Stimulated activated naive B cell treated with anti-CD40 and anti-IgM and Interleukin-4, amounts not matched to agents 10 μg/mL and 1 μg/mL and 100 μg/mL, for 72 hours (primary cell): ENCODE data around the gene CFAP57.

Experiments used
- ATAC-seq, 2 donors: fragments of 150-1000 bp; cut with Tn5 transposase; replicated peaks; 2 replicates each; pipeline ENCODE4 v1.10.0; 2021; ENCODE audit warnings: moderate library complexity in 1 of 2
- DNase-seq: peaks from one replicate; pipeline ENCODE4 v3.0.0; 2021
- H3K27ac Mint-ChIP-seq: one replicate; pipeline ENCODE4 v1.8.0; 2022; ENCODE audit warnings: mild to moderate bottlenecking, mixed read lengths
- H3K27me3 Mint-ChIP-seq, 2 donors: one replicate each; pipeline ENCODE4 v1.8.0; 2022; ENCODE audit warnings: mixed read lengths in 2 of 2
- H3K36me3 Mint-ChIP-seq, 2 donors: one replicate each; pipeline ENCODE4 v1.8.0; 2022; ENCODE audit warnings: mixed read lengths in 2 of 2, mild to moderate bottlenecking in 1 of 2
- H3K4me1 Mint-ChIP-seq, 2 donors: one replicate each; pipeline ENCODE4 v1.8.0; 2022; ENCODE audit warnings: mixed read lengths in 2 of 2, mild to moderate bottlenecking in 1 of 2
- H3K4me3 Mint-ChIP-seq, 2 donors: one replicate each; pipeline ENCODE4 v1.8.0; 2022; ENCODE audit warnings: mild to moderate bottlenecking in 2 of 2, mixed read lengths in 2 of 2, moderate library complexity in 1 of 2
- H3K9me3 Mint-ChIP-seq, 2 donors: one replicate each; pipeline ENCODE4 v1.8.0; 2022; ENCODE audit warnings: mixed read lengths in 2 of 2, mild to moderate bottlenecking in 1 of 2

CFAP57 gene

GRCh38 chr1:43147625-43148327, 24.4 kb upstream of the CFAP57 start:
- Mint-ChIP-seq H3K9me3 (no peaks in the 10 kb centered on the region), H3K4me1 (peaks cover 0 to 5% of the 10 kb centered on the region in 2 donors), H3K36me3 (no peaks in the 10 kb centered on the region), H3K27ac (no peak overlapping the region), H3K27me3 (peaks cover 63 to 77% of the 10 kb centered on the region in 2 donors), H3K4me3 (peak overlapping the region; percentile 48 to 49)
- peak; percentile 75 to 86 for ATAC-seq
- DNase-seq: peak; percentile 26

- no peak for DNase-seq
- peaks cover 0 to 5% of the 10 kb centered on the region in 2 donors for H3K4me1 Mint-ChIP-seq
- H3K27ac Mint-ChIP-seq: no peak overlapping the region
- no peaks in the 10 kb centered on the region for H3K36me3 Mint-ChIP-seq
- ATAC-seq: no peak
- H3K27me3 Mint-ChIP-seq: peaks cover 42 to 62% of the 10 kb centered on the region in 2 donors
- H3K9me3 Mint-ChIP-seq: no peaks in the 10 kb centered on the region
- no peak overlapping the region for H3K4me3 Mint-ChIP-seq
Measured at GRCh38 chr1:43149889-43150288, 22.2 kb upstream of the CFAP57 start.

GRCh38 chr1:43152866-43153265, 19.3 kb upstream of the CFAP57 start:
- no peak for DNase-seq
- H3K27me3 Mint-ChIP-seq: peaks cover 30 to 49% of the 10 kb centered on the region in 2 donors
- H3K9me3 Mint-ChIP-seq: no peaks in the 10 kb centered on the region
- ATAC-seq: no peak
- H3K36me3 Mint-ChIP-seq: no peaks in the 10 kb centered on the region
- H3K4me1 Mint-ChIP-seq: peaks cover 5% of the 10 kb centered on the region in 2 donors
- no peak overlapping the region for H3K27ac Mint-ChIP-seq
- no peak overlapping the region for H3K4me3 Mint-ChIP-seq

- peaks cover 5% of the 10 kb centered on the region in 2 donors for H3K4me1 Mint-ChIP-seq
- DNase-seq: no peak
- no peaks in the 10 kb centered on the region for H3K9me3 Mint-ChIP-seq
- H3K27me3 Mint-ChIP-seq: peaks cover 27 to 45% of the 10 kb centered on the region in 2 donors
- no peak overlapping the region for H3K4me3 Mint-ChIP-seq
- no peaks in the 10 kb centered on the region for H3K36me3 Mint-ChIP-seq
- no peak for ATAC-seq
- H3K27ac Mint-ChIP-seq: no peak overlapping the region
Measured at GRCh38 chr1:43153443-43153842, 18.7 kb upstream of the CFAP57 start.

GRCh38 chr1:43156026-43156425, 16.1 kb upstream of the CFAP57 start:
- H3K4me1 Mint-ChIP-seq: peaks cover 5% of the 10 kb centered on the region in 2 donors
- peaks cover 12 to 22% of the 10 kb centered on the region in 2 donors for H3K27me3 Mint-ChIP-seq
- H3K36me3 Mint-ChIP-seq: no peaks in the 10 kb centered on the region
- H3K9me3 Mint-ChIP-seq: peaks cover 0 to 4% of the 10 kb centered on the region in 2 donors
- DNase-seq (no peak), ATAC-seq (no peak)
- H3K27ac Mint-ChIP-seq: no peak overlapping the region
- H3K4me3 Mint-ChIP-seq: no peak overlapping the region

- Mint-ChIP-seq H3K4me3 (no peak overlapping the region), H3K36me3 (peaks cover 42 to 65% of the 10 kb centered on the region in 2 donors)
- no peak for DNase-seq
Measured at GRCh38 chr1:43165162-43165561, 7.0 kb upstream of the CFAP57 start.

GRCh38 chr1:43165765-43166164, 6.4 kb upstream of the CFAP57 start:
- ATAC-seq (no peak), DNase-seq (no peak)
- Mint-ChIP-seq H3K9me3 (no peaks in the 10 kb centered on the region), H3K27ac (peak overlapping the region; percentile 42), H3K27me3 (no peaks in the 10 kb centered on the region), H3K4me1 (peaks cover 11 to 26% of the 10 kb centered on the region in 2 donors), H3K4me3 (no peak overlapping the region), H3K36me3 (peaks cover 44 to 65% of the 10 kb centered on the region in 2 donors)

More at GRCh38 chr1:43165162-43165561, 7.0 kb upstream of the CFAP57 start:
- Mint-ChIP-seq H3K9me3 (peaks cover 0 to 4% of the 10 kb centered on the region in 2 donors), H3K27me3 (no peaks in the 10 kb centered on the region), H3K27ac (peak overlapping the region; percentile 15), H3K4me1 (peaks cover 7 to 20% of the 10 kb centered on the region in 2 donors)
- no peak for ATAC-seq

GRCh38 chr1:43171312-43171875, 736 bp upstream of the CFAP57 start:
- peaks cover 8 to 15% of the 10 kb centered on the region in 2 donors for H3K27me3 Mint-ChIP-seq
- peak overlapping the region; percentile 99 for H3K4me3 Mint-ChIP-seq
- DNase-seq (no peak), ATAC-seq (no peak)
- H3K27ac Mint-ChIP-seq: peak overlapping the region; percentile 96
- no peaks in the 10 kb centered on the region for H3K9me3 Mint-ChIP-seq
- H3K36me3 Mint-ChIP-seq: peaks cover 30 to 46% of the 10 kb centered on the region in 2 donors
- peaks cover 21 to 31% of the 10 kb centered on the region in 2 donors for H3K4me1 Mint-ChIP-seq

GRCh38 chr1:43172527-43172972, 420 bp downstream of the CFAP57 start:
- Mint-ChIP-seq H3K9me3 (no peaks in the 10 kb centered on the region), H3K27me3 (peaks cover 18 to 26% of the 10 kb centered on the region in 2 donors), H3K27ac (peak overlapping the region; percentile 96), H3K4me1 (peaks cover 21 to 31% of the 10 kb centered on the region in 2 donors), H3K4me3 (peak overlapping the region; percentile 99), H3K36me3 (peaks cover 19 to 35% of the 10 kb centered on the region in 2 donors)
- ATAC-seq (peak; percentile 78 to 88), DNase-seq (peak; percentile 51)

GRCh38 chr1:43174873-43175272, 2.7 kb downstream of the CFAP57 start:
- Mint-ChIP-seq H3K27me3 (peaks cover 18 to 32% of the 10 kb centered on the region in 2 donors), H3K27ac (no peak overlapping the region), H3K36me3 (peaks cover 9 to 13% of the 10 kb centered on the region in 2 donors), H3K4me3 (no peak overlapping the region), H3K4me1 (peaks cover 16 to 22% of the 10 kb centered on the region in 2 donors), H3K9me3 (no peaks in the 10 kb centered on the region)
- no peak for DNase-seq
- ATAC-seq: no peak

GRCh38 chr1:43177691-43178090, 5.6 kb downstream of the CFAP57 start:
- Mint-ChIP-seq H3K9me3 (no peaks in the 10 kb centered on the region), H3K4me3 (no peak overlapping the region), H3K36me3 (no peaks in the 10 kb centered on the region), H3K27me3 (peaks cover 26 to 38% of the 10 kb centered on the region in 2 donors), H3K27ac (no peak overlapping the region), H3K4me1 (peaks cover 0 to 3% of the 10 kb centered on the region in 2 donors)
- DNase-seq (no peak), ATAC-seq (no peak)

- H3K27me3 Mint-ChIP-seq: peaks cover 12 to 16% of the 10 kb centered on the region in 2 donors
- no peak overlapping the region for H3K27ac Mint-ChIP-seq
- no peak overlapping the region for H3K4me3 Mint-ChIP-seq
- peaks cover 1 to 4% of the 10 kb centered on the region in 2 donors for H3K4me1 Mint-ChIP-seq
- peaks cover 0 to 1% of the 10 kb centered on the region in 2 donors for H3K36me3 Mint-ChIP-seq
- no peaks in the 10 kb centered on the region for H3K9me3 Mint-ChIP-seq
- DNase-seq (no peak), ATAC-seq (no peak)
Measured at GRCh38 chr1:43184388-43184787, 12.3 kb downstream of the CFAP57 start.

- DNase-seq (no peak), ATAC-seq (no peak)
- peaks cover 12 to 16% of the 10 kb centered on the region in 2 donors for H3K27me3 Mint-ChIP-seq
- H3K9me3 Mint-ChIP-seq: no peaks in the 10 kb centered on the region
- peaks cover 0 to 1% of the 10 kb centered on the region in 2 donors for H3K36me3 Mint-ChIP-seq
- H3K4me3 Mint-ChIP-seq: no peak overlapping the region
- H3K27ac Mint-ChIP-seq: no peak overlapping the region
- peaks cover 1 to 4% of the 10 kb centered on the region in 2 donors for H3K4me1 Mint-ChIP-seq
Measured at GRCh38 chr1:43184995-43185394, 12.9 kb downstream of the CFAP57 start.

GRCh38 chr1:43188106-43188505, 16.0 kb downstream of the CFAP57 start:
- H3K27ac Mint-ChIP-seq: no peak overlapping the region
- DNase-seq (no peak), ATAC-seq (no peak)
- peaks cover 3 to 8% of the 10 kb centered on the region in 2 donors for H3K36me3 Mint-ChIP-seq
- peaks cover 1 to 4% of the 10 kb centered on the region in 2 donors for H3K4me1 Mint-ChIP-seq
- H3K4me3 Mint-ChIP-seq: no peak overlapping the region
- peaks cover 12 to 17% of the 10 kb centered on the region in 2 donors for H3K27me3 Mint-ChIP-seq
- H3K9me3 Mint-ChIP-seq: peaks cover 4 to 6% of the 10 kb centered on the region in 2 donors

GRCh38 chr1:43194509-43194908, 22.4 kb downstream of the CFAP57 start:
- Mint-ChIP-seq H3K9me3 (peaks cover 9 to 10% of the 10 kb centered on the region in 2 donors), H3K27me3 (peaks cover 9 to 19% of the 10 kb centered on the region in 2 donors), H3K27ac (no peak overlapping the region), H3K4me1 (peaks cover 0 to 2% of the 10 kb centered on the region in 2 donors), H3K4me3 (no peak overlapping the region), H3K36me3 (peaks cover 2 to 13% of the 10 kb centered on the region in 2 donors)
- DNase-seq: no peak
- no peak for ATAC-seq
